Vagina (tissue), 2 donors: ENCODE measurements around the gene GPR17. TPM values are rescaled to one million over a fixed set of nuclear protein-coding genes. Genes with fewer than 3 reads are reported as not detected.
A peak's percentile ranks its signal among the peaks of the same experiment; 100 is the strongest.

Source experiments
- DNase-seq, 2 donors: peaks; one replicate each; pipeline ENCODE4 v3.0.0-alpha.2; 2017; ENCODE audit errors: extremely low spot score in 2 of 2
- H3K27ac ChIP-seq: fragments of 200-600 bp; sonication (generic); one replicate; pipeline ENCODE4 v1.5.1; 2019
- H3K27me3 ChIP-seq: fragments of 200-600 bp; sonication (generic); one replicate; pipeline ENCODE4 v1.5.1; 2019
- H3K36me3 ChIP-seq, 2 donors: fragments of 200-600 bp; sonication (generic); one replicate each; pipeline ENCODE4 v1.5.1; 2017 to 2019
- H3K4me1 ChIP-seq: fragments of 200-600 bp; sonication (generic); one replicate; pipeline ENCODE4 v1.5.1; 2019
- H3K4me3 ChIP-seq, 2 donors: fragments of 200-600 bp; sonication (generic); 1 replicate in 1 of 2; 2 replicates in 1 of 2; pipeline ENCODE4 v1.5.1; 2016 to 2019
- H3K9me3 ChIP-seq: fragments of 200-600 bp; sonication (generic); one replicate; pipeline ENCODE4 v1.5.1; 2019
- CTCF ChIP-seq, 3 experiments: fragments of 450-650 bp in 2 of 3; fragments of 200-600 bp in 1 of 3; sonication (generic) in 1 of 3; IDR thresholded peaks; one replicate each; pipeline ENCODE4 v1.5.1; 2017 to 2019; ENCODE audit warnings: antibody characterized with exemption in 3 of 3, mild to moderate bottlenecking in 2 of 3, moderate library complexity in 2 of 3
- POLR2A ChIP-seq, 2 donors: fragments of 450-650 bp; IDR thresholded peaks; one replicate each; pipeline ENCODE4 v1.6.1; 2017; ENCODE audit warnings: antibody characterized with exemption in 2 of 2, mild to moderate bottlenecking in 2 of 2, moderate library complexity in 2 of 2
- POLR2AphosphoS5 ChIP-seq, 2 donors: sonication (generic); formaldehyde crosslinking; IDR thresholded peaks; one replicate each; pipeline ENCODE4 v1.9.0; 2017; ENCODE audit warnings: antibody characterized with exemption in 2 of 2, mild to moderate bottlenecking in 2 of 2, low read depth in 1 of 2; ENCODE audit not compliant: insufficient read depth in 1 of 2
- intact Hi-C: fragments of 100-400 bp; cut with DNase I; formaldehyde crosslinking; loops from one replicate; pipeline ENCODE4 v1.15.1; 2023
- total RNA-seq: library from RNA; depleted of rRNA; stranded (reverse); fragments of >200 nt; gene quantifications from one replicate; pipeline ENCODE4 v1.2.3, GENCODE V29; 2016

The GPR17 gene
- total RNA-seq, 1 donor from 2014 or later = not detected

GRCh38 chr2:127678531-127678930 is 32.6 kb downstream of the GPR17 start:
- Histone ChIP-seq H3K4me3 (no peak overlapping the region), H3K27ac (no peak overlapping the region), H3K4me1 (peaks cover 37% of the 10 kb centered on the region), H3K27me3 (no peaks in the 10 kb centered on the region), H3K36me3 (no peaks in the 10 kb centered on the region), H3K9me3 (no peaks in the 10 kb centered on the region)
- DNase-seq = peak in 1 of 2 donors; percentile 79
- TF ChIP-seq CTCF (IDR thresholded peaks at IDR 0.05) (no peak), POLR2AphosphoS5 (IDR thresholded peaks at IDR 0.05; ENCODE audit: insufficient read depth in 1 of 2, low read depth in 1 of 2) (no peak), POLR2A (IDR thresholded peaks at IDR 0.05) (no peak)
- intact Hi-C loops = no loop called here

- no peaks in the 10 kb centered on the region for H3K27me3 ChIP-seq
- H3K36me3 ChIP-seq = no peaks in the 10 kb centered on the region
- no peaks in the 10 kb centered on the region for H3K9me3 ChIP-seq
- DNase-seq = peak in 1 of 2 donors; percentile 42
- intact Hi-C loops = no loop called here
- no peak for TF ChIP-seq CTCF (IDR thresholded peaks at IDR 0.05)
- no peak overlapping the region for H3K27ac ChIP-seq
- no peak overlapping the region for H3K4me3 ChIP-seq
- peaks cover 32% of the 10 kb centered on the region for H3K4me1 ChIP-seq
Measured at GRCh38 chr2:127678991-127679390, 33.0 kb downstream of the GPR17 start.

- no peaks in the 10 kb centered on the region for H3K27me3 ChIP-seq
- intact Hi-C loops = no loop called here
- H3K4me1 ChIP-seq = peaks cover 26% of the 10 kb centered on the region
- no peak overlapping the region for H3K4me3 ChIP-seq
- no peaks in the 10 kb centered on the region for H3K36me3 ChIP-seq
- H3K27ac ChIP-seq = no peak overlapping the region
- peak in 1 of 2 donors; percentile 81 for DNase-seq
- H3K9me3 ChIP-seq = no peaks in the 10 kb centered on the region
- TF ChIP-seq POLR2AphosphoS5 (IDR thresholded peaks at IDR 0.05; ENCODE audit: insufficient read depth in 1 of 2, low read depth in 1 of 2) (no peak), CTCF (IDR thresholded peaks at IDR 0.05) (no peak), POLR2A (IDR thresholded peaks at IDR 0.05) (no peak)
Measured at GRCh38 chr2:127679680-127680361, 33.9 kb downstream of the GPR17 start.

GRCh38 chr2:127680706-127681287 is 34.8 kb downstream of the GPR17 start:
- TF ChIP-seq POLR2AphosphoS5 (IDR thresholded peaks at IDR 0.05; ENCODE audit: insufficient read depth in 1 of 2, low read depth in 1 of 2) (no peak), CTCF (IDR thresholded peaks at IDR 0.05) (no peak), POLR2A (IDR thresholded peaks at IDR 0.05) (no peak)
- no peak overlapping the region for H3K27ac ChIP-seq
- DNase-seq = no peak
- H3K4me1 ChIP-seq = peaks cover 19% of the 10 kb centered on the region
- peak overlapping the region; percentile 20 to 39 for H3K4me3 ChIP-seq
- H3K9me3 ChIP-seq = no peaks in the 10 kb centered on the region
- H3K27me3 ChIP-seq = no peaks in the 10 kb centered on the region
- no peaks in the 10 kb centered on the region for H3K36me3 ChIP-seq
- intact Hi-C loops = no loop called here

GRCh38 chr2:127681288-127681804 is 35.4 kb downstream of the GPR17 start:
- intact Hi-C loops = no loop called here
- H3K4me3 ChIP-seq = peak overlapping the region; percentile 20 to 39
- H3K9me3 ChIP-seq = no peaks in the 10 kb centered on the region
- DNase-seq = peak in 1 of 2 donors; percentile 92
- H3K36me3 ChIP-seq = no peaks in the 10 kb centered on the region
- no peaks in the 10 kb centered on the region for H3K27me3 ChIP-seq
- TF ChIP-seq POLR2A (IDR thresholded peaks at IDR 0.05) = no peak
- peak in 1 of 2 donors; percentile 44 for TF ChIP-seq POLR2AphosphoS5 (IDR thresholded peaks at IDR 0.05; ENCODE audit: insufficient read depth in 1 of 2, low read depth in 1 of 2)
- TF ChIP-seq CTCF (IDR thresholded peaks at IDR 0.05) = no peak
- H3K27ac ChIP-seq = peak overlapping the region; percentile 47
- H3K4me1 ChIP-seq = peaks cover 14% of the 10 kb centered on the region
